Ammon's horn (tissue), 1 donor: Measurements from ENCODE around the gene TINAG.

ENCODE experiments used
- DNase-seq: peaks from one replicate; pipeline ENCODE4 v3.0.0-alpha.2; 2016; ENCODE audit warnings: low spot score

The TINAG gene, protein sequence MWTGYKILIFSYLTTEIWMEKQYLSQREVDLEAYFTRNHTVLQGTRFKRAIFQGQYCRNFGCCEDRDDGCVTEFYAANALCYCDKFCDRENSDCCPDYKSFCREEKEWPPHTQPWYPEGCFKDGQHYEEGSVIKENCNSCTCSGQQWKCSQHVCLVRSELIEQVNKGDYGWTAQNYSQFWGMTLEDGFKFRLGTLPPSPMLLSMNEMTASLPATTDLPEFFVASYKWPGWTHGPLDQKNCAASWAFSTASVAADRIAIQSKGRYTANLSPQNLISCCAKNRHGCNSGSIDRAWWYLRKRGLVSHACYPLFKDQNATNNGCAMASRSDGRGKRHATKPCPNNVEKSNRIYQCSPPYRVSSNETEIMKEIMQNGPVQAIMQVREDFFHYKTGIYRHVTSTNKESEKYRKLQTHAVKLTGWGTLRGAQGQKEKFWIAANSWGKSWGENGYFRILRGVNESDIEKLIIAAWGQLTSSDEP

GRCh38 chr6:54308289-54308985, at the start of gene TINAG:
TINAG (plus strand) TSS chr6:54308441; CDS start chr6:54308551, 110 bp downstream.
- no peak for DNase-seq

GRCh38 chr6:54260025-54260424, 48.2 kb upstream of the TINAG start:
- no peak for DNase-seq

DNA sequence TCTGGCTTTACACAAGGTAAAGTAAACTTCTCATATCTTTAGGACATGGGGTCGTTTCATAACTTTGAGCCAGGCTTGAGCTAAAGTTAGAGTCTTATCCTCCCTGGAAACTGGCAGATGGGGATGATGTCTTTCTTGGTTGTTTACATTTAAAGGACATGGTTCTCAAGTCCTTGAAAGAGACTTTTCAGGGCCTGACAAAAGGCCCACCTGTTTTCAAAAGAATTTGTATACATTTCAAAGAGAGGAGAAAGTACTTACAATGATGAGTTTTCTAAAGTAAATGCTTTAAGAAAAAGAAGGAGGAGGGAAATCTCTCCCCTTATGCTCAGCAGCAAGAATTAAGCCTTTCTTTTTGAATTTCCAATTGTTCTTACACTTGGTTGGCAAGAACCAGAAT, 45.7 kb upstream of the TINAG start:
- DNase-seq, result no peak

DNA sequence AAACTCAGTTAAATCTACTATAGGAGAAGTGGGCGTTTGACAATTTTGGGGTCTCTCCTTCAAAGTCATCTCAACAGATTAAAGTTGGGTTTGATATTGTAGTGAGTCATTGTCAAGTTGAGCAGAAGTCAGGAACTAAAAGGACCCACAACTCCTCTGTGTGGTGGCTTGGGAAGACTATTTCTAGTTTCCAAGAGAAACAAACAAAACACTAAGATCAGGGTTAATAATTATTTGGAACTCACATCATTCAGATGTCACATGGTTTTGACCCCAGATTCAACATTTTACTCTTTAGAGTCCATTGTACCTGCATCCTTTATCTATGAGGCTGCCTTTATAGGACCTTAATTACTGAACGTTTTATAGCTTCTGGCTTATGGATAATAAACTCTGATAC, 45.3 kb upstream of the TINAG start:
- no peak for DNase-seq

DNA sequence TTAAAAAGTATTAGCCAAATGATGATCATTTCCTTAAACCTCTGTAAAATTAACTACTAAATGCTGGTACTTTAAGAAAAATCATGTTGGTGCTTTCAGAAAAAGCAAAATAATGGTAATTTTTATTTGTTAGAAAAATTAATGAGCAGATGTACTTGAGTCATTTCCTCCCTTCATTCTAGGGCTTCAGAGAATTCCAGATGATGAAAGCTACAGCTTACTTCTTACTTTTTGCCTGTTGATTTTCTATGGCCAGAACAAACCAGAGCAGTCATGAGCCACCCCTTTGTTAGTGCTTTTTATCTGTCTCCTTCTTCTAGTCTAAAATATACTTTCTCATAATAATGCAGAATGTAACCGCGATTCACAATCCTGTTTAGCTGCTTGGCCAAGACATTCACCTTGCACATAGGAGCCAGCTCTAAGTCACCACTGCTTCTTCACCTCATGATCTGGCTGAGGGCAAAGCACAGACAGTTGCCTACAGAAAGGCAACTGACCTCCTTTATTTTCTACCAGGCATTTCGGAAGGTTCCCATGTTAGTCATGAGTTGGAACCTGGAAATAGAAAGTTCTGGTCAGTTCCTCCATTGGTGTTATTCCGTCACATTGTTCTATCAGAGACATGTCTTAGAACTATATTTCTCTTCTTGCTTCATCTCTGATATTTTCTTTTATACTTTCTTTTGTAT, 43.5 kb upstream of the TINAG start:
- no peak for DNase-seq

DNA sequence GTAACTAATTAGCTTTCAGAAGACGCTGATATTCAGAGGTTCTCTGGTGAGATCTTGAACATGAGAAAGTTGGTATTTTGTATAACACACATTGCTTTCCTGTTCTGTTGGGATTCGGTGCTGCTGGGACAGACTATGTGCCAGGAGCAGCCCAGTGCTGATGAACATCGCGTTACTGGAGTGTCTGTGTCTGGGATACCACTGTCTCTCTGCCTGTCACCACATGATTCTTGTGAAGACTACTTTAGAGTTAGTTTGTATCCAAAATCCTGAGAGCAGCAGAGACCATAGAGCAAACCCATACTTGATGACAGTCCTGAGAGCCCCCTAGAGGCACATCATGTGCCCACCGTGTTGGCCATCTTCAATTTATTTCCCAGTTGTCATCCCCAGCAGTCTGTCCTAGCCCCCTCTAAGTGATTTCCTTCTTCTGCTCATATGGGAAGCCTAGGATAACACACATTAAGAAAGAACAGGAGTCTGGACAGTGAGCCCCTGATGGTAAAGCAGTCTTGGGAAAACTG, 41.8 kb upstream of the TINAG start:
- DNase-seq, result no peak

GRCh38 chr6:54267798-54268197, 40.4 kb upstream of the TINAG start:
- no peak for DNase-seq

GRCh38 chr6:54273214-54273820, 34.9 kb upstream of the TINAG start:
- DNase-seq, result no peak

DNA sequence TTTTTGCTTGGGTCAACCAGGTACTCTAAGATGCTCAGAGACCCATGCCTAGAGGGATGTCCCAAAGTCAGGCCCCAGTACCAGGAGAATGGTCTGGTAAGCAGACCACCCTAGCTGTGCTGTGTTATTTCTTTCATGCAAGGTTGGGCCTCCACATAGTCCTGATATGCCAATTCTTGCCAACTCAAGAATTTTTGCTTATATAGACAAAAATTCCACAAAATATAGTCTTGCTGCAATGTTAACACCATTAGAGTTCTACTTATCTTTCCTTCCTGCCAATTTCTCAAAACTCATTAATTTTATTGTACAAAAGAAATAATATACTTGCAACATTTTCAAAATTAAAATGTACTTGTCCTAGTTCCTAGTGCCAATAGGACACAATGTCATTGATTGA, 33.9 kb upstream of the TINAG start:
- no peak for DNase-seq

- no peak for DNase-seq
Observed at GRCh38 chr6:54282186-54282585, 26.1 kb upstream of the TINAG start.

DNA sequence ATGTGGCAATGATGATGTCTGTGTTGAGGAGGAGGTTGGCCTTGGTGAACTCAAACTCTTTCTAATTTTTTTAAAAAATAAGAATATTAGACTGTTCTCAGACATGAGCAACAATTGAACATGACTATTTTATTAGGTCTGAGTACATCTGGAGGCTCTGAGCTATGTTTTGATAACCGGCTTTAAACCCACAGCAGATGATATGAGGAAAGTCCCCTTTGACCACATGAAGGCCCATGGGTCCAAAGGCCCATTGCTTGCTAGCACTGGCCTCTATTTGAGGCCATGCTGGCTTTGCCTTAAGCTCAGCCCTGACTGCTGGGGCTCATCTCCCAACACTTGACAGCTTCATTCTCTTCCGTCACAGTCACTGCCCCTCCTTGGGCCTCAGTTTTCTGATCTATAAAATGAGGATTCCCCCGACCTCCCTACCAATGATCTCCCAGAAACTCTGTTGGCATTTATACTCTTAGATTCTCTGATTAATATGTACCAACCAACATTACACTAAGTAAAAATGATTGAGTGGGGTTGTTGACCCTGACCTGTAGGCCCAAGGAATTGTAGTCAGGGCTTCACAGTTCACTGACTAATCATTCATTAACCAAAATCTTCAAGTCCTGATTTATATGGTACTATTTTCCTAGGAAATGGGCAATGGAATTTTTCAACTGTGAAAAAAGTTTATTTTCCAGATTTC, 23.9 kb upstream of the TINAG start:
- no peak for DNase-seq

GRCh38 chr6:54285595-54285994, 22.6 kb upstream of the TINAG start:
- DNase-seq, result no peak

GRCh38 chr6:54286141-54286540, 22.1 kb upstream of the TINAG start:
- no peak for DNase-seq

GRCh38 chr6:54288474-54288873, 19.8 kb upstream of the TINAG start:
- no peak for DNase-seq

GRCh38 chr6:54289426-54289825, 18.8 kb upstream of the TINAG start:
- DNase-seq, result no peak

- DNase-seq, result no peak
Observed at GRCh38 chr6:54291146-54291545, 17.1 kb upstream of the TINAG start.

GRCh38 chr6:54291738-54292137, 16.5 kb upstream of the TINAG start:
- DNase-seq, result no peak

GRCh38 chr6:54294965-54295532, 13.2 kb upstream of the TINAG start:
- DNase-seq, result no peak

DNA sequence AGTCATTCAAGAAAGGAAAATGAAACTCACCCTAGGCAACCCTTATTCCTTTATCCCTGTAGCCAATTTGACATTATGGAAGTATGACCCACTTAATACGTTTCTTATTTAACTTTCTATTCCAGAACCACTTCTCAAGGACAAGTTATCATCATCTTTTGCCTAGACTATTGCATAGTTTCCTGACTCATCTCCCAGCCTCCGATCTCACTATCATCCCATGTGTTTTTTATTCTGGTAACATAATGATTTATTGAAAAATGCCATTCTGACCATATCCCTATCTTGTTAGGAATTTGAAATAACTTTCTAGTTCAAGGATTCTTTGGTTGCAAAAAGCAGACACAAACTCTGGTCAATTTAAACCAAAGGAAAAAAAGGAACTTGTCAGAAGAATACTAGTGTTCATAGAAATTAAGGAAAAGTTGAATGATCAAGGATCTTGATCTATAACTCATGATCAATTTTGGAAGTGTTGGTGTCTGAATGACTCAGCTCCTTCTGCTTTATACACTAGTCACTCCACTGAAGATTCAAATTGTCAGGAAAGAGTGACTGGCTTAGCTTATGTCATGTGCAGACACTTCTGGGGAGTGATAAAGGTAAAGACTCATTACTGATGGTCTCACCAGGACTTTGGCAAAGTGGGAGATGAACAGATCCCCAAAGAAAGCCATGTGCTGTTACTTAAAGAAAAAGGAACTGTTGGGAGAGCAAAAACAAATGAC, 8.5 kb upstream of the TINAG start:
- no peak for DNase-seq

DNA sequence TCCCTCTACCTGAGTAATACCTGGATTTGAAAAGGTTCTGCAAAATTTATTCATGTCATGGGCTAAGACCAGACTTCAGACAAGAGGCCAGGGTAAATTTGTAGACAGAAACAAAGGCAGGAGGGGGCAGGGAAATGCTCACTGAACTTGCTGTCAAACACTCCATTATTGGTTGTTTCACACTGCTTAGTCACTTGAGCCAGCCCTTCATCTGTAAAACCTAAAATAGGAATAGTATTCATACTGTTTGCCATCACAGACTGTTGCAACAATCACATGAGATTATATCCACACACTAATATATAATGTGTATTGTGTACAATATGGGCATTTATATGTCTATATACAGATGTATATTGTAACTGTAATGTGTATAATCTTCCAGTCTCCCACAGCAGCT, 6.5 kb upstream of the TINAG start:
- no peak for DNase-seq
